ENCODE measurements around the gene TANC1. TPM values are rescaled to one million over a fixed set of nuclear protein-coding genes. Genes with fewer than 3 reads are reported as not detected.

The TANC1 gene
- total RNA-seq, 1 donor from 2014 or later: 36.9 TPM

DNA sequence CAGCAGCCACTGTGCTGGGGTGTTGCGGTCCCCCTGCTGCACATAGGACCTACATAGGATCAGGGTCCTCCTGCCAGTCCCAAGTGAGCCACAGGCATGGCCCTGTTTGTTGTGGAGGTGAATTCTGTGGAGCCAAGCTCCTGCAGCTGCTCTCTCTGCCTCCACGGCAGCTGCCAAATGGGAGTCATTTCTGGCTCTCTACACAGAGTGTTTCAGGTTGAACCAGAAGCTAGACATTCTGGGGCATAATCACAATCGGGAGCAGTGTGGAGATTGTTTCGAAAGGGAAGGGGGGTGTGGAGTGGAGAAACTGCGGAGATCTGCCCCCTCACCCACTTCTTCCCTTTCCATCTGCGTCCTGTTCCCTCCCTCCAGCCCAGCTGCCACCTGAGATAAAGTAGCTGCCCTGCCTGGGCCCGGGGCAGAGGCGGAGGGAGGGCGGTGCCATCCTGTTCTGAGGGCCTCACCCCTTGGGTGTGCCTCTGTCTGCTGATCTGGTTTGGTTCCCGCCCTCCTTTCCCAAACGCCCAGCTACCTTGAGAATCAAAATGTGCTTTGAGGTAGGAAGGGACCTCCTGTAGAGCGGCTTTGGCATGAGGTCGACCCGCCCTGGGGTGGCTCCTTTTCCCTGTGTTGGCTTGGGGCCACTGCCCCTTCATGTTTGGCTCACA lies 178.7 kb downstream of the TANC1 start:
- TF ChIP-seq, protein P1, sequence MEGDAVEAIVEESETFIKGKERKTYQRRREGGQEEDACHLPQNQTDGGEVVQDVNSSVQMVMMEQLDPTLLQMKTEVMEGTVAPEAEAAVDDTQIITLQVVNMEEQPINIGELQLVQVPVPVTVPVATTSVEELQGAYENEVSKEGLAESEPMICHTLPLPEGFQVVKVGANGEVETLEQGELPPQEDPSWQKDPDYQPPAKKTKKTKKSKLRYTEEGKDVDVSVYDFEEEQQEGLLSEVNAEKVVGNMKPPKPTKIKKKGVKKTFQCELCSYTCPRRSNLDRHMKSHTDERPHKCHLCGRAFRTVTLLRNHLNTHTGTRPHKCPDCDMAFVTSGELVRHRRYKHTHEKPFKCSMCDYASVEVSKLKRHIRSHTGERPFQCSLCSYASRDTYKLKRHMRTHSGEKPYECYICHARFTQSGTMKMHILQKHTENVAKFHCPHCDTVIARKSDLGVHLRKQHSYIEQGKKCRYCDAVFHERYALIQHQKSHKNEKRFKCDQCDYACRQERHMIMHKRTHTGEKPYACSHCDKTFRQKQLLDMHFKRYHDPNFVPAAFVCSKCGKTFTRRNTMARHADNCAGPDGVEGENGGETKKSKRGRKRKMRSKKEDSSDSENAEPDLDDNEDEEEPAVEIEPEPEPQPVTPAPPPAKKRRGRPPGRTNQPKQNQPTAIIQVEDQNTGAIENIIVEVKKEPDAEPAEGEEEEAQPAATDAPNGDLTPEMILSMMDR (IDR thresholded peaks at IDR 0.05): no peak
- Mint-ChIP-seq H3K27me3 (ENCODE audit: unreplicated experiment) (no peaks in the 10 kb centered on the region), H3K4me3 (ENCODE audit: unreplicated experiment) (no peak overlapping the region), H3K27ac (ENCODE audit: unreplicated experiment) (no peak overlapping the region), H3K9me3 (ENCODE audit: unreplicated experiment) (no peaks in the 10 kb centered on the region), H3K36me3 (ENCODE audit: unreplicated experiment) (peaks cover 17% of the 10 kb centered on the region), H3K4me1 (ENCODE audit: unreplicated experiment) (peaks cover 20% of the 10 kb centered on the region)
- DNase-seq (ENCODE audit: extremely low spot score, unreplicated experiment): no peak

DNA sequence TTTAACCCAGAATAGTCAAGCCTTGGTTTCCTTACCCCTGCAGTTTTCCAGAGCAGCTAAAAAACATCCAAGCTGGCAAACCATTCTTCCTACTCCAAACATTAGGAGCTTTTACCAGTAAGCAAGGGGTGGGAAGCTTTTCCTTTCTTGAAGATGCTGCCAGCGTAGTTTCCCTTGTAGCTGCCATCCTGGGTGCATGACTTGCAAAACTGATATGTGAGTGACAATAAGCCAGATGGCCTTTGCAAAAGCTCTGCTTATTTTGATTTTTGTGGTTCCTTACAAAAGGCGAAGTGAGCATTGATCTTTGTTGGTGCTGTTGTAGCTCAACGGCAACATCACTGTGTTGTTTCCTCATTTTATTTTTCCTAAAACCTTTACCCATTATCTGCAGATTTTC lies 179.2 kb downstream of the TANC1 start:
- Mint-ChIP-seq H3K4me3 (ENCODE audit: unreplicated experiment) (no peak overlapping the region), H3K36me3 (ENCODE audit: unreplicated experiment) (peaks cover 18% of the 10 kb centered on the region), H3K4me1 (ENCODE audit: unreplicated experiment) (peaks cover 21% of the 10 kb centered on the region), H3K9me3 (ENCODE audit: unreplicated experiment) (no peaks in the 10 kb centered on the region), H3K27ac (ENCODE audit: unreplicated experiment) (no peak overlapping the region), H3K27me3 (ENCODE audit: unreplicated experiment) (no peaks in the 10 kb centered on the region)
- TF ChIP-seq, protein P1 (IDR thresholded peaks at IDR 0.05): no peak
- no peak for DNase-seq (ENCODE audit: extremely low spot score, unreplicated experiment)

DNA sequence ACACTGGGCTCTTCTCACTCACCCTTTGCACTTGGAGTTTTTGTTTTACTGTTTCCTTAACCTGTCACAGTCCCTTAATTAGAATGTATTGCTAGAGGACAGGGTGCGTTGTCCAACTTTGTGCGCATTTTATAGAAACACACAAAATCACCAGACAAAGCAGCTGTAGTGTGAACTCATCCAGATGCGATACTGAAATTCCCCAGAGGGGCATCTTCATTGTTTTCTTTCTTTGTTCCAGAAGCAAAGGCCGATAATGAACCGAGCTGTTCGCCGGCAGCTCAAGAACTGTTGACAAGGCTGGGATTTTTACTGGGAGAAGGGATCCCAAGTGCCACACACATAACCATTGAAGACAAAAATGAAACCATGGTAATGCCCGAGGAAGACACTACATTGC lies 180.5 kb downstream of the TANC1 start:
- Mint-ChIP-seq H3K4me1 (ENCODE audit: unreplicated experiment) (peaks cover 33% of the 10 kb centered on the region), H3K9me3 (ENCODE audit: unreplicated experiment) (no peaks in the 10 kb centered on the region), H3K4me3 (ENCODE audit: unreplicated experiment) (no peak overlapping the region), H3K27ac (ENCODE audit: unreplicated experiment) (no peak overlapping the region), H3K27me3 (ENCODE audit: unreplicated experiment) (no peaks in the 10 kb centered on the region), H3K36me3 (ENCODE audit: unreplicated experiment) (peaks cover 19% of the 10 kb centered on the region)
- no peak for DNase-seq (ENCODE audit: extremely low spot score, unreplicated experiment)
- TF ChIP-seq, protein P1 (IDR thresholded peaks at IDR 0.05): no peak

DNA sequence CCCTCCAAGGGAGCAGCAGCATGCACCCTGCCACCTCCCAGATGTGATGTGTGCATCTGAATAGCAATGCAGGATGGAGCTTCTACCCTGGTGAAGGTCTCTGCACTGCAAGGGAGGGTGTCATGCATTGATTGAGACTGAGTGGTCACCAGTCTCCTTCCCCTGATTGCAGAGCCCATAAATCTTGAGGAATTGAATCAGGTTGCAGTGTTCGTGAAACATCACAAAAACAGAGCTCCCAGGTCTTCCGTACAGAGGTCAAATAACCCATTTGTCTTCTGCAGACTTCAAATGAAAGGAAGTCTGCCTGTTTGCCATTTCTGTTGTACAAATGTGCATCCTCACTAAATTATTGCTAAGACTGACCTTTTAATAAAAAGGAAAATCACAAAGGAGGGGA lies 181.3 kb downstream of the TANC1 start:
- no peaks in the 10 kb centered on the region for H3K27me3 Mint-ChIP-seq (ENCODE audit: unreplicated experiment)
- H3K27ac Mint-ChIP-seq (ENCODE audit: unreplicated experiment): no peak overlapping the region
- no peak overlapping the region for H3K4me3 Mint-ChIP-seq (ENCODE audit: unreplicated experiment)
- no peaks in the 10 kb centered on the region for H3K9me3 Mint-ChIP-seq (ENCODE audit: unreplicated experiment)
- H3K4me1 Mint-ChIP-seq (ENCODE audit: unreplicated experiment): peaks cover 42% of the 10 kb centered on the region
- H3K36me3 Mint-ChIP-seq (ENCODE audit: unreplicated experiment): peaks cover 16% of the 10 kb centered on the region
- no peak for DNase-seq (ENCODE audit: extremely low spot score, unreplicated experiment)
- TF ChIP-seq, protein P1 (IDR thresholded peaks at IDR 0.05): no peak

DNA sequence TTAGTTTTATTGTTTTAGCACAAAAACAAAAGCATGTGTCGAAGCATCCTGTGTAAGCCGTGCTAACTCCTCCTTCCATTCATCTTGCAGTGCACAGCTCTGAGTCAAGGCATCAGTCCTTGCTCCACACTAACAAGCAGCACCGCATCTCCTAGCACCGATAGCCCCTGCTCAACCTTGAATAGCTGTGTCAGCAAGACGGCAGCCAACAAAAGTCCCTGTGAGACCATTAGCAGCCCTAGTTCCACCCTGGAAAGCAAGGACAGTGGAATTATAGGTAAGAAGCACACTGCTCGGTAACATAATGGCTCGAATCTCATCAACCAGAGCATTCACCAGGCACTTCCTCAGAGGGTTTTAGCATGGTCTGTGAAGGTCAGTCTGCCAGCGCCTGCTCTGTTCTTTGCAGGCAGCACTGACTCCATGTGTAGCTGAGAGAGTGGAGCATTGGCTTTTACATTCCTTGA lies 181.9 kb downstream of the TANC1 start:
- H3K9me3 Mint-ChIP-seq (ENCODE audit: unreplicated experiment): no peaks in the 10 kb centered on the region
- no peaks in the 10 kb centered on the region for H3K27me3 Mint-ChIP-seq (ENCODE audit: unreplicated experiment)
- peaks cover 13% of the 10 kb centered on the region for H3K36me3 Mint-ChIP-seq (ENCODE audit: unreplicated experiment)
- TF ChIP-seq, protein P1 (IDR thresholded peaks at IDR 0.05): no peak
- no peak overlapping the region for H3K4me3 Mint-ChIP-seq (ENCODE audit: unreplicated experiment)
- H3K27ac Mint-ChIP-seq (ENCODE audit: unreplicated experiment): no peak overlapping the region
- no peak for DNase-seq (ENCODE audit: extremely low spot score, unreplicated experiment)
- peaks cover 48% of the 10 kb centered on the region for H3K4me1 Mint-ChIP-seq (ENCODE audit: unreplicated experiment)
